Measurements from ENCODE around the gene INPP5F. TPM values are rescaled to one million over a fixed set of nuclear protein-coding genes. Genes with fewer than 3 reads are reported as not detected.
A peak's percentile ranks its signal among the peaks of the same experiment; 100 is the strongest.

INPP5F gene
- total and polyA plus RNA-seq, 2 of the 13 experiments (the other 11 are each of a cell fraction or from before 2014, with no cell fraction given): 12.5 to 15.7 TPM

- no peak for TF ChIP-seq ZBTB49 (CRISPR knock-in tag; IDR thresholded peaks at IDR 0.05; ENCODE audit: borderline replicate concordance)
- peak; percentile 48; the same call in 1 of the 2 replicates for TF ChIP-seq MNT (IDR thresholded peaks at IDR 0.05)
- TF ChIP-seq PAXIP1 (CRISPR knock-in tag; conservative IDR thresholded peaks at IDR 0.05): peak; percentile 74
Observed at GRCh38 chr10:119784340-119785067, 58.7 kb downstream of the INPP5F start (continued).
